Testis (tissue), 3 donors: ENCODE measurements around the gene SERPINA9. TPM values are rescaled to one million over a fixed set of nuclear protein-coding genes. Genes with fewer than 3 reads are reported as not detected.
"Not testable (repeated sequence)": the region's sequence is repeated elsewhere in the genome, so short reads cannot be mapped to it uniquely, and the experiment has no call there.

Source experiments
- DNase-seq: peaks from one replicate; pipeline ENCODE4 v3.0.0-alpha.2; 2019
- H3K27ac ChIP-seq, 2 donors: fragments of 200-600 bp; sonication (generic); one replicate each; pipeline ENCODE4 v1.5.1; 2019
- H3K27me3 ChIP-seq: fragments of 200-600 bp; sonication (generic); one replicate; pipeline ENCODE4 v1.5.1; 2019
- H3K36me3 ChIP-seq: fragments of 200-600 bp; sonication (generic); one replicate; pipeline ENCODE4 v1.5.1; 2017; ENCODE audit warnings: low read depth; ENCODE audit errors: missing control alignments
- H3K4me1 ChIP-seq: fragments of 200-600 bp; sonication (generic); one replicate; pipeline ENCODE4 v1.5.1; 2019
- H3K4me3 ChIP-seq, 2 donors: fragments of 200-600 bp; sonication (generic); one replicate each; pipeline ENCODE4 v1.5.1; 2017 to 2019
- H3K9me3 ChIP-seq: fragments of 200-600 bp; sonication (generic); one replicate; pipeline ENCODE4 v1.5.1; 2017
- POLR2A ChIP-seq: fragments of 450-650 bp; IDR thresholded peaks from one replicate; pipeline ENCODE4 v1.6.1; 2017; ENCODE audit warnings: antibody characterized with exemption, mild to moderate bottlenecking, moderate library complexity
- WGBS, 2 donors: methylation state at CpG; one replicate each; pipeline ENCODE4 v1.1.5; 2018; 5-methylcytosine and 5-hydroxymethylcytosine counted together
- intact Hi-C: fragments of 100-400 bp; cut with DNase I; formaldehyde crosslinking; loops from one replicate; pipeline ENCODE4 v1.15.1; 2023; ENCODE audit warnings: low total_unique reads
- polyA plus RNA-seq: library from polyadenylated mRNA; stranded (reverse); fragments of 350-450 nt; fragmentation: Illumina TruSeq; extraction: RNeasy Lipid Tissue Mini Kit (QIAGEN cat#74804); gene quantifications from one replicate; pipeline ENCODE4 v1.2.3, GENCODE V29; 2014; ENCODE audit warnings: low read depth, low replicate concordance; ENCODE audit not compliant: insufficient read depth
- total RNA-seq, 2 donors: library from RNA; depleted of rRNA; stranded (reverse); fragments of >200 nt; gene quantifications; one replicate each; pipeline ENCODE4 v1.2.3, GENCODE V29; 2016
- TF ChIP-seq, protein P1 (sequence below), 3 experiments: fragments of 450-650 bp in 2 of 3; fragments of 200-600 bp in 1 of 3; sonication (generic) in 1 of 3; IDR thresholded peaks; one replicate each; pipeline ENCODE4 v1.5.1; 2016 to 2019; ENCODE audit warnings: antibody characterized with exemption in 3 of 3, mild to moderate bottlenecking in 2 of 3, moderate library complexity in 1 of 3

SERPINA9 gene
- total and polyA plus RNA-seq, 3 donors from 2014 or later, result not detected

GRCh38 chr14:94484481-94484880, 8.5 kb upstream of the SERPINA9 start:
- Histone ChIP-seq H3K4me1 (peaks cover 11% of the 10 kb centered on the region), H3K27me3 (no peaks in the 10 kb centered on the region), H3K9me3 (no peaks in the 10 kb centered on the region), H3K4me3 (no peak overlapping the region), H3K27ac (no peak overlapping the region), H3K36me3 (no peaks in the 10 kb centered on the region)
- TF ChIP-seq, protein P1, sequence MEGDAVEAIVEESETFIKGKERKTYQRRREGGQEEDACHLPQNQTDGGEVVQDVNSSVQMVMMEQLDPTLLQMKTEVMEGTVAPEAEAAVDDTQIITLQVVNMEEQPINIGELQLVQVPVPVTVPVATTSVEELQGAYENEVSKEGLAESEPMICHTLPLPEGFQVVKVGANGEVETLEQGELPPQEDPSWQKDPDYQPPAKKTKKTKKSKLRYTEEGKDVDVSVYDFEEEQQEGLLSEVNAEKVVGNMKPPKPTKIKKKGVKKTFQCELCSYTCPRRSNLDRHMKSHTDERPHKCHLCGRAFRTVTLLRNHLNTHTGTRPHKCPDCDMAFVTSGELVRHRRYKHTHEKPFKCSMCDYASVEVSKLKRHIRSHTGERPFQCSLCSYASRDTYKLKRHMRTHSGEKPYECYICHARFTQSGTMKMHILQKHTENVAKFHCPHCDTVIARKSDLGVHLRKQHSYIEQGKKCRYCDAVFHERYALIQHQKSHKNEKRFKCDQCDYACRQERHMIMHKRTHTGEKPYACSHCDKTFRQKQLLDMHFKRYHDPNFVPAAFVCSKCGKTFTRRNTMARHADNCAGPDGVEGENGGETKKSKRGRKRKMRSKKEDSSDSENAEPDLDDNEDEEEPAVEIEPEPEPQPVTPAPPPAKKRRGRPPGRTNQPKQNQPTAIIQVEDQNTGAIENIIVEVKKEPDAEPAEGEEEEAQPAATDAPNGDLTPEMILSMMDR (IDR thresholded peaks at IDR 0.05), result no peak
- no peak for TF ChIP-seq POLR2A
- intact Hi-C loops, result no loop called here
- 78 to 80% methylated on average over 5 of the region's 5 CpGs for WGBS, 2 donors
- no peak for DNase-seq

- Histone ChIP-seq H3K9me3 (no peaks in the 10 kb centered on the region), H3K4me1 (peaks cover 11% of the 10 kb centered on the region), H3K36me3 (no peaks in the 10 kb centered on the region), H3K27me3 (no peaks in the 10 kb centered on the region), H3K4me3 (no peak overlapping the region), H3K27ac (no peak overlapping the region)
- TF ChIP-seq POLR2A, result no peak
- TF ChIP-seq, protein P1 (IDR thresholded peaks at IDR 0.05), result no peak
- no peak for DNase-seq
- 89 to 90% methylated on average over 7 of the region's 7 CpGs for WGBS, 2 donors
- intact Hi-C loops, result no loop called here
Observed at GRCh38 chr14:94483729-94484275, 7.8 kb upstream of the SERPINA9 start.

DNA sequence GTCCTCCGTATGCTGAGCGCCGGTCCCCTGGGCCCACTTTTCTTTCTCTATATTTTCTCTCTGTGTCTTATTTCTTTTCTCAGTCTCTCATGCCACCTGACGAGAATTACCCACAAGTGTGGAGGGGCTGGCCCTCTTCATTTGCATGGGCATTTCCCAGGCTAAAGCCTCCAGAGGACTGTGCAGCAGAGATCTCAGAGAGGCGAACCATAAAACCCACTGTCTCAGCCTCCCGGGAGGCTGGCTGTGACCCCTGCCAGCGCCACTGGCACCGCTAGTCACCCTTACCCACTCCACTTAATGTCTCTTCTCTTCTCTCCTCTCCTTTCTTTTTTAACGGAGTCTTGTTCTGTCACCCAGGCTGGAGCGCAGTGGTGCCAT, 7.1 kb upstream of the SERPINA9 start:
- Histone ChIP-seq H3K27ac (no peak overlapping the region), H3K9me3 (no peaks in the 10 kb centered on the region), H3K27me3 (no peaks in the 10 kb centered on the region), H3K36me3 (no peaks in the 10 kb centered on the region), H3K4me1 (peaks cover 11% of the 10 kb centered on the region), H3K4me3 (no peak overlapping the region)
- TF ChIP-seq, protein P1 (IDR thresholded peaks at IDR 0.05), result no peak
- TF ChIP-seq POLR2A, result no peak
- intact Hi-C loops, result no loop called here
- no peak for DNase-seq
- WGBS, 2 donors, result 87 to 91% methylated on average over 10 of the region's 10 CpGs

GRCh38 chr14:94482132-94483070, 6.4 kb upstream of the SERPINA9 start:
- H3K36me3 ChIP-seq, H3K27me3 ChIP-seq, DNase-seq, intact Hi-C loops, H3K27ac ChIP-seq, H3K4me3 ChIP-seq, H3K9me3 ChIP-seq: not testable (repeated sequence)
- peaks cover 11% of the 10 kb centered on the region for H3K4me1 ChIP-seq
- WGBS, 2 donors, result 69 to 80% methylated on average over 10 of the region's 10 CpGs

DNA sequence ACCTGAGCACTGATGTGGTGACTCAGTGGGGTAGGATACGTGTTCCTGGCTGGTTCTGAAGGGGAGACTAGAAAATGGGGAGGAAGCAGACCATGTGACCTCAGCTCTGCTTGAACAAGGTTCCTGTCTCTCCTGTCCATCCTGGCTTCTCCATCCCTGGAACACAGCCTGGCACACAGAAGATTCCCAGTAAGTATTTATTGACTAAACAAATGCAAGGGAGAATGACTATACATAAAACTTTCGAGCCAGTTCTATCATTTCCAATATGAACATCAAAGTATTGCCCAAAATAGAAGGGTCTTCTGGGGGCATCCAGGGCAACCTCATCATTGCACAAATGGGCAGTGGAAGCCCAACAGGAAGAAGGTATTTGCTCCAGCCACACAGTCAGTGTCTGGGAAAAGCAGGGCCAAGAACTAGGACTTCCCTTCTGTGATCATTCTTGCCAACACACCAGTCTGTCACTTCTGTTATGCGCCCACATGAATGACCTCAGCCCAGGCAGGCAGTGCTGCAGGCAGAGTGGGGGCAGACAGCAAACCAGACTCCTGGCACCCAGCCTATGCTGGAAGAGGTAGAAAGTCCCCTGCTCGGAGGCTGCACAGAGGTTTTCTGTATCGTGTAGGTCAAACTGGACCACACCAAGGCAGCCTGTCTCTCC, 5.6 kb upstream of the SERPINA9 start:
- no peaks in the 10 kb centered on the region for H3K27me3 ChIP-seq
- intact Hi-C loops, result no loop called here
- H3K9me3 ChIP-seq, result no peaks in the 10 kb centered on the region
- H3K36me3 ChIP-seq, result no peaks in the 10 kb centered on the region
- no peak overlapping the region for H3K27ac ChIP-seq
- WGBS, 2 donors, result 94 to 100% methylated on average over 3 to 5 of the region's 5 CpGs
- H3K4me1 ChIP-seq, result peaks cover 8% of the 10 kb centered on the region
- DNase-seq, result no peak
- H3K4me3 ChIP-seq, result no peak overlapping the region
- TF ChIP-seq POLR2A, result no peak
- TF ChIP-seq, protein P1 (IDR thresholded peaks at IDR 0.05), result no peak
